SU-DHL-6 (cell line): ENCODE measurements around the gene SLC17A7.

Experiments
- H2AFZ ChIP-seq: fragments of 200-600 bp; sonication (generic); 2 replicates; pipeline ENCODE4 v1.6.1; 2014; ENCODE audit warnings: low read depth, mild to moderate bottlenecking, moderate library complexity, mixed read lengths, antibody characterized with exemption, low read length; ENCODE audit not compliant: severe bottlenecking
- H3F3A ChIP-seq: fragments of 200-600 bp; shearing (Covaris generic); 2 replicates; pipeline ENCODE4 v1.6.0; 2016; ENCODE audit warnings: antibody characterized with exemption, mild to moderate bottlenecking; ENCODE audit not compliant: insufficient read depth
- H3K27ac ChIP-seq: fragments of 200-600 bp; sonication (generic); 2 replicates; pipeline ENCODE4 v1.5.1; 2016; ENCODE audit warnings: low read depth, mild to moderate bottlenecking, low read length, moderate library complexity, mixed read lengths
- H3K27me3 ChIP-seq: fragments of 200-600 bp; sonication (generic), shearing (Covaris generic); 2 replicates; pipeline ENCODE4 v1.6.0; 2014; ENCODE audit warnings: mild to moderate bottlenecking, low read length
- H3K36me3 ChIP-seq: fragments of 200-600 bp; sonication (generic); 2 replicates; pipeline ENCODE4 v1.6.1; 2014; ENCODE audit warnings: mild to moderate bottlenecking, low read length, mixed read lengths
- H3K4me2 ChIP-seq: fragments of 300-600, 200-600 bp; shearing (Covaris generic), sonication (generic); 2 replicates; pipeline ENCODE4 v1.6.0; 2014; ENCODE audit warnings: low read length, low read depth, mild to moderate bottlenecking; ENCODE audit not compliant: poor library complexity, severe bottlenecking
- H3K4me3 ChIP-seq: fragments of 200-600 bp; sonication (generic); 2 replicates; pipeline ENCODE4 v1.5.1; 2014; ENCODE audit warnings: antibody characterized with exemption, low read length, mild to moderate bottlenecking, mixed read lengths; ENCODE audit not compliant: insufficient read depth, poor library complexity, severe bottlenecking
- H3K79me2 ChIP-seq: fragments of 200-600 bp; sonication (generic); 2 replicates; pipeline ENCODE4 v1.6.1; 2014; ENCODE audit warnings: mild to moderate bottlenecking, low read length, moderate library complexity; ENCODE audit not compliant: insufficient read depth
- H3K9ac ChIP-seq: fragments of 200-600 bp; sonication (generic); 2 replicates; pipeline ENCODE4 v1.7.0; 2014; ENCODE audit warnings: mild to moderate bottlenecking, low read length
- H3K9me2 ChIP-seq: fragments of 200-600 bp; sonication (generic); replicated peaks from 2 replicates; pipeline ENCODE4 v1.6.1; 2014; ENCODE audit warnings: low read length; ENCODE audit not compliant: insufficient read depth
- H3K9me3 ChIP-seq: fragments of 200-600 bp; sonication (generic); 2 replicates; pipeline ENCODE4 v1.6.1; 2014; ENCODE audit warnings: low read length, mixed read lengths; ENCODE audit not compliant: insufficient read depth
- H4K20me1 ChIP-seq: fragments of 200-600 bp; sonication (generic); 2 replicates; pipeline ENCODE4 v1.6.1; 2014; ENCODE audit warnings: low read depth, mild to moderate bottlenecking, antibody characterized with exemption, low read length, moderate library complexity, mixed read lengths
- CTCF ChIP-seq: fragments of 200-600 bp; sonication (generic); IDR thresholded peaks from one replicate; pipeline ENCODE4 v1.5.1; 2017; ENCODE audit warnings: antibody characterized with exemption, mild to moderate bottlenecking, low read length, moderate library complexity; ENCODE audit not compliant: insufficient read depth, poor library complexity, severe bottlenecking
- EZH2phosphoT487 ChIP-seq: fragments of 200-600 bp; sonication (generic), shearing (Covaris generic); conservative IDR thresholded peaks from 2 replicates; pipeline ENCODE4 v1.6.1; 2018; ENCODE audit warnings: mild to moderate bottlenecking, antibody characterized with exemption, low read length, moderate library complexity, mixed read lengths

Gene SLC17A7

GRCh38 chr19:49427339-49427738 is 14.0 kb downstream of the SLC17A7 start:
- H3F3A ChIP-seq = no peaks in the 10 kb centered on the region
- H3K27ac ChIP-seq = no peak overlapping the region
- no peaks in the 10 kb centered on the region for H3K27me3 ChIP-seq
- H3K9me3 ChIP-seq = no peaks in the 10 kb centered on the region
- no peaks in the 10 kb centered on the region for H3K9me2 ChIP-seq
- H3K79me2 ChIP-seq = no peaks in the 10 kb centered on the region
- H3K9ac ChIP-seq = no peak overlapping the region
- no peaks in the 10 kb centered on the region for H4K20me1 ChIP-seq
- no peak overlapping the region for H3K4me3 ChIP-seq
- no peak overlapping the region for H3K4me2 ChIP-seq
- no peaks in the 10 kb centered on the region for H3K36me3 ChIP-seq
- H2AFZ ChIP-seq = no peak overlapping the region
- TF ChIP-seq CTCF (no peak), EZH2phosphoT487 (no peak)

GRCh38 chr19:49425922-49426592 is 15.3 kb downstream of the SLC17A7 start:
- Histone ChIP-seq H3K4me2 (no peak overlapping the region), H3K4me3 (no peak overlapping the region), H4K20me1 (no peaks in the 10 kb centered on the region), H2AFZ (no peak overlapping the region), H3F3A (no peaks in the 10 kb centered on the region), H3K36me3 (no peaks in the 10 kb centered on the region), H3K9me2 (no peaks in the 10 kb centered on the region), H3K27me3 (no peaks in the 10 kb centered on the region), H3K9ac (no peak overlapping the region), H3K79me2 (no peaks in the 10 kb centered on the region), H3K9me3 (no peaks in the 10 kb centered on the region), H3K27ac (no peak overlapping the region)
- TF ChIP-seq CTCF (no peak), EZH2phosphoT487 (no peak)

GRCh38 chr19:49425178-49425577 is 16.1 kb downstream of the SLC17A7 start, which contains the start of gene GFY:
TSS of gene GFY (plus strand) at chr19:49425388. CDS start at chr19:49426431, 1,043 bp downstream.
- Histone ChIP-seq H2AFZ (no peak within 1 kb of the TSS), H3F3A (no peaks in the 10 kb centered on the region), H3K36me3 (no peaks in the 10 kb centered on the region), H3K9ac (no peak within 1 kb of the TSS), H3K9me2 (no peaks in the 10 kb centered on the region), H3K27me3 (no peaks in the 10 kb centered on the region), H4K20me1 (no peaks in the 10 kb centered on the region), H3K79me2 (no peaks in the 10 kb centered on the region), H3K4me2 (no peak within 1 kb of the TSS), H3K27ac (no peak within 1 kb of the TSS), H3K9me3 (no peaks in the 10 kb centered on the region), H3K4me3 (no peak within 1 kb of the TSS)
- no peak for TF ChIP-seq CTCF
- TF ChIP-seq EZH2phosphoT487 = no peak
